Right atrium auricular region (tissue), 2 donors: ENCODE results near the gene PHF23. TPM values are rescaled to one million over a fixed set of nuclear protein-coding genes. Genes with fewer than 3 reads are reported as not detected.
A peak's percentile ranks its signal among the peaks of the same experiment; 100 is the strongest.

Experiments
- DNase-seq: peaks from one replicate; pipeline ENCODE4 v3.0.0-alpha.2; 2019; ENCODE audit warnings: low spot score
- H3K27ac ChIP-seq, 2 donors: fragments of 200-600 bp; sonication (generic); 1 replicate in 1 of 2; 2 replicates in 1 of 2; pipeline ENCODE4 v1.5.1; 2016 to 2019
- H3K27me3 ChIP-seq, 2 donors: fragments of 200-600 bp; sonication (generic); one replicate each; pipeline versions ENCODE4 v1.5.1 to v1.6.0; 2017 to 2019
- H3K36me3 ChIP-seq: fragments of 200-600 bp; sonication (generic); one replicate; pipeline ENCODE4 v1.5.1; 2016
- H3K4me1 ChIP-seq, 2 donors: fragments of 200-600 bp; sonication (generic); one replicate each; pipeline versions ENCODE4 v1.5.1 to v1.6.0; 2017 to 2019
- H3K4me3 ChIP-seq, 2 donors: fragments of 200-600 bp; sonication (generic); 1 replicate in 1 of 2; 2 replicates in 1 of 2; pipeline ENCODE4 v1.5.1; 2017 to 2019; ENCODE audit warnings: mild to moderate bottlenecking in 1 of 2, moderate library complexity in 1 of 2
- H3K9me3 ChIP-seq, 2 donors: fragments of 200-600 bp; sonication (generic); one replicate each; pipeline ENCODE4 v1.5.1; 2019
- total RNA-seq, 2 donors: library from RNA; depleted of rRNA; stranded (reverse); fragments of >200 nt; gene quantifications; one replicate each; pipeline ENCODE4 v1.1.0, GENCODE V29; 2016
- TF ChIP-seq, protein P1 (sequence below), 2 donors: fragments of 200-600 bp; sonication (generic); IDR thresholded peaks; one replicate each; pipeline ENCODE4 v1.5.1; 2019; ENCODE audit warnings: antibody characterized with exemption in 2 of 2

PHF23 gene
- total RNA-seq, 2 donors from 2014 or later, result 10.0 to 22.4 TPM

DNA sequence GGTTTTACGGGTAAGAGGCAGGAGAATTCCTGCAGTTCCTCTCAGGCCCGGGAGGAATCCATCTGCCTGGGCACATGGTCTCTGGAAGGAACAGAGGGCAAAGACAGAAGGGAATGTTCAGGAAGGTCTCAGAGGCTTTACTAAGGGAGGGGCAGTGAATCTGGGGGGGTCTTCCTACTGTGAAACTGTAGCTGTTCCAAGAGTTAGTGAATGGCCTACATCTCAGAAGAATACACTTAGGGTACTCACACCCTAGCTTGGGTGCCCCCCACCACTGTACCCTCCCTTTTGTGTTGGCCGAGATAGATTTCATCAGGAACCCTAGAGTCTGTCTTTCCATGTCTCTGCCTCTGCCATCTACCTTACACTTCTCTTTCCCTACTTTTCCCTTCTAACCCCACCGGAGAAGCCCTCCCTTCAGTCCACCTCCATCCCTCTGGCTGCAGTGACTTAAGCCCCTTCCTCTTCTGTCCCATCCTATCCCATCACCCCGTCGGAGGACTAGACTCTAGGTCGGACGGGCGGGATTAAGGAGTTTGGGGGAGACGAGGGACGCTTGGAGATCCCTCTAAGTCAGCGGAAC, 19.9 kb downstream of the PHF23 start:
- peaks cover 0 to 82% of the 10 kb centered on the region in 2 donors for H3K4me1 ChIP-seq
- H3K27ac ChIP-seq, result peak overlapping the region; percentile 97
- peak overlapping the region; percentile 91 for H3K4me3 ChIP-seq
- no peak for DNase-seq
- H3K27me3 ChIP-seq, result no peaks in the 10 kb centered on the region
- H3K36me3 ChIP-seq, result peaks cover 35% of the 10 kb centered on the region
- H3K9me3 ChIP-seq, result no peaks in the 10 kb centered on the region
- TF ChIP-seq, protein P1, sequence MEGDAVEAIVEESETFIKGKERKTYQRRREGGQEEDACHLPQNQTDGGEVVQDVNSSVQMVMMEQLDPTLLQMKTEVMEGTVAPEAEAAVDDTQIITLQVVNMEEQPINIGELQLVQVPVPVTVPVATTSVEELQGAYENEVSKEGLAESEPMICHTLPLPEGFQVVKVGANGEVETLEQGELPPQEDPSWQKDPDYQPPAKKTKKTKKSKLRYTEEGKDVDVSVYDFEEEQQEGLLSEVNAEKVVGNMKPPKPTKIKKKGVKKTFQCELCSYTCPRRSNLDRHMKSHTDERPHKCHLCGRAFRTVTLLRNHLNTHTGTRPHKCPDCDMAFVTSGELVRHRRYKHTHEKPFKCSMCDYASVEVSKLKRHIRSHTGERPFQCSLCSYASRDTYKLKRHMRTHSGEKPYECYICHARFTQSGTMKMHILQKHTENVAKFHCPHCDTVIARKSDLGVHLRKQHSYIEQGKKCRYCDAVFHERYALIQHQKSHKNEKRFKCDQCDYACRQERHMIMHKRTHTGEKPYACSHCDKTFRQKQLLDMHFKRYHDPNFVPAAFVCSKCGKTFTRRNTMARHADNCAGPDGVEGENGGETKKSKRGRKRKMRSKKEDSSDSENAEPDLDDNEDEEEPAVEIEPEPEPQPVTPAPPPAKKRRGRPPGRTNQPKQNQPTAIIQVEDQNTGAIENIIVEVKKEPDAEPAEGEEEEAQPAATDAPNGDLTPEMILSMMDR (IDR thresholded peaks at IDR 0.05), result no peak

DNA sequence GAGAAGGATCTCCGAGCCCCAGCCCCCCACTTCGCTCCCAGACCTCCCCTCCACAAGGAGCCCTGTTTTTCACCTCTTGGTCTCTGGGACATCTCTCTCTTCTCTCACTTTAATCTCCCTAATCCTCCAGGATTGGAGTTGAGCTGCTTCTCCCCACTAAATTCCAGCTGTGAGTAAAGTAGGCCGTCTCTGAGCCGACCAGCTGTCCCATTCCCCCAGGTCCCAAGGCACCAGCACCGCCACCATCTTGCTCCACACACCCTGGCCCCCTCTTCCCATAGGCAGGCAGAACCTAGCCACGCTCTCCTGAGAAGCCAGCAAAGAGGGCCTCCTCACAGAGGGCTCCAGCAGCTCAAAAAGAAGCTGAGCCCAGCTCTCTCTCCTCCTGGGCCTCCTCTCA, 20.5 kb downstream of the PHF23 start:
- no peak for DNase-seq
- TF ChIP-seq, protein P1 (IDR thresholded peaks at IDR 0.05), result no peak
- peaks cover 29% of the 10 kb centered on the region for H3K36me3 ChIP-seq
- peak overlapping the region; percentile 97 for H3K27ac ChIP-seq
- H3K4me1 ChIP-seq, result peaks cover 0 to 81% of the 10 kb centered on the region in 2 donors
- no peak overlapping the region for H3K4me3 ChIP-seq
- H3K9me3 ChIP-seq, result no peaks in the 10 kb centered on the region
- no peaks in the 10 kb centered on the region for H3K27me3 ChIP-seq

DNA sequence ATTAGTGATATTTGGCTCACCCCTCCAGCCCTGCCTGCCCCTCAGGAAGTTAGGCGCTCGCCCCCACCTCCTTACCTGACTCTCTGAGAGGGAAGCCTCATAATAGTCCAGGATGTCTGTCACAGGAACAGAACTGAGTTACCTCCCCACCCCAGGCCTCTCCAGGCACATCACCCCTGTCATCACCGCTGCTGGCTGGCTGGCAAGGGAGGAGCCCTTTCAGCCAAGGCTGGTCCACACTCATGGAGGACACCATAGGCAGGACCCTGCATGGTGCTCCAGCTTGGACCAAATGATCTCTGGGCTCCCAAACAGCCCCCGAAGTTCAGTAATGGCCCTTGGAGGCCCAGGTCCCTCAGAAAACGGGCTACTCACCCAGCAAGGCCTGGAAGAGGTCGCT, 21.1 kb downstream of the PHF23 start:
- TF ChIP-seq, protein P1 (IDR thresholded peaks at IDR 0.05), result no peak
- H3K27ac ChIP-seq, result peak overlapping the region; percentile 78 to 97
- no peaks in the 10 kb centered on the region for H3K27me3 ChIP-seq
- peak overlapping the region; percentile 47 to 60 for H3K4me3 ChIP-seq
- H3K4me1 ChIP-seq, result peaks cover 0 to 83% of the 10 kb centered on the region in 2 donors
- DNase-seq, result no peak
- H3K9me3 ChIP-seq, result no peaks in the 10 kb centered on the region
- peaks cover 23% of the 10 kb centered on the region for H3K36me3 ChIP-seq

DNA sequence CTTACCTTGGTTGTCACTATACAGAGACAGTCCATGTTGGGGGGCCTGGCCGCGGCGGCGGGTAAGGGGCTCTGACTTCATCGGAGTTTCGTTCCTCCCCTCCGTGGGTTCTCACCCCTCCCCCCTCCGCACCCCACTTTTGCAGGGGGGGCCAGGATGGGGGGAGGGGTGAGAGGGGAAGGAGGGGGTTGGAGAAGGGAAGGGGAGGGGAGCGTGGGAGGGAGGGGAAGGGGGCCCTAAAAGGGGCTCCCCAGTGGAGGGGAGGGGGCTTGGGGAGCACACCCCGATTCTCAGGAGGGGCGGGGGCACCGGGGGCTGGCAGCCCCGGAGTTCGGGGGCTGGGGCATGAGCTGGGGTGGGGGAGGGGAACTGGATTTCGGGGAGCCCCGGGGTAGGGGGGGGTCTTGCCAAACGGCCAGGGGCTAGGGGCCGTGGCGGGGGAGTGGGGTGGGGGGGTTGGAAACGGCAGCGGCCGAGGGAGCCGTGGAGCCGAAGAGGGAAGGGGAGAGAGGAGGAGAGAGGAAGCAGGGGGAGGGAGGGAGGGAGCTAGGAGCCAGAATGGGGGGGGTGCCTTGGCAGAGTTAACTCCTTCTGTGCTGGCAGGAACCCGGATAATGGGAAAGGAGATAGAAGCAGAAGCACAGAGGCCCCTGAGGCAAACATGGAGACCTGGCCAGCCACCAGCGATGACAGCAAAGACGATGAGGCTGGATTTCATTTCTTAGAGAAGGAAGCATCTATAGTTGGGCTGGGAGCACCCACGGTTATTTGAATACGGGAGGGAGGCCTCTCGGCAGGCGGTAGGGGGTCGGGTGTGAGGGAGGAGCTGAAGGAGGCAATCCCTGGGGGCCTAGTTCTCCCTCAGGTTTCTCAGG, 21.9 kb downstream of the PHF23 start:
- DNase-seq, result no peak
- H3K27me3 ChIP-seq, result no peaks in the 10 kb centered on the region
- peak overlapping the region; percentile 78 to 97 for H3K27ac ChIP-seq
- TF ChIP-seq, protein P1 (IDR thresholded peaks at IDR 0.05), result no peak
- peaks cover 0 to 81% of the 10 kb centered on the region in 2 donors for H3K4me1 ChIP-seq
- H3K36me3 ChIP-seq, result peaks cover 15% of the 10 kb centered on the region
- no peaks in the 10 kb centered on the region for H3K9me3 ChIP-seq
- peak overlapping the region; percentile 47 to 60 for H3K4me3 ChIP-seq

DNA sequence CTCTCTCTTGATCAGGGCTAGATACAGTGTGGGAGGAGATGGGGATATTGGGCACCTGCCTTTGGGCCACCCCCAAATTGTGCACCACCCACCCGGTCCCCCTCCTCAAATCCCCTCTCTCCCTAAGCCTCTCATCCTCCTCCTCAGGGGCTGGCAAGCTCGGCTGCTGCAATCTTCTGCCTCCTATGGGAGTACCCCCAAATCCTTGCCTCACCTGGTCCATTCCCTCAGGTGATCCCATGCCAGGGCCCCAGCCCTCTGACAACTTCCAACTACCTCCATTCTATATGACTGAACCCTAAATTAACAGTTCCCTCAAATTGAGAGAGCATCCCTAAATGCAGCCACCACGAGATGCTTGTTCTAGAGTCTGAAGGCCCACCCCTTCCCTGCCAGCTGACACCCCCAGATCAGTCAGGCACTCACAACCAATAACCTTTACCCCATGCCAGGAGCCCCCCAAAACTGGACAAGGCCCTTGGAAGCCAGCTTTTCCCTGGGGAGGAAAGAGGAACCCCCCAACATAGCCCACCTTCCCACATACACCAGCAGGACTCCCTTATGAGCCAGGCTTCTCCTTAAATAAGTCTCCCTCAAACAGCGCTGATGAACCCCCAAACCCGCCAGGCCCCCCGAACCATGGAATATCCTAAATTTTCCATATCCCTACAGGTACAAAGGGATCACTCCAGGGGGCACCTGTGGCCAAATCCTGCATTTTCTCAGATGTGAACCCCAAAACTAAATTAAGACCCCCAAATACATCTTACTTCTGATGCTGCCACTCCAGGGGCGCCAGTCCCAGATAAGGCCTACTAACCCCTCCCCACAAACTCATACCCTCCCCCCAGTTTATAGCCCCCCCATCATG, 22.8 kb downstream of the PHF23 start:
- Histone ChIP-seq H3K9me3 (no peaks in the 10 kb centered on the region), H3K27me3 (no peaks in the 10 kb centered on the region), H3K36me3 (peaks cover 6% of the 10 kb centered on the region), H3K4me3 (peak overlapping the region; percentile 47 to 60), H3K27ac (peak overlapping the region; percentile 78 to 97), H3K4me1 (peaks cover 0 to 73% of the 10 kb centered on the region in 2 donors)
- no peak for DNase-seq
- TF ChIP-seq, protein P1 (IDR thresholded peaks at IDR 0.05), result no peak
